Astrocyte (in vitro differentiated cells and primary cell): ENCODE data around the gene MLIP. TPM values are rescaled to one million over a fixed set of nuclear protein-coding genes. Genes with fewer than 3 reads are reported as not detected.

ENCODE experiments used
- DNase-seq: peaks from one replicate; pipeline ENCODE4 v3.0.0-alpha.2; 2010; ENCODE audit warnings: low read depth
- FAIRE-seq: peaks from 2 replicates; lab custom pipeline; 2011; peaks lifted over from hg19 to GRCh38; lab: Jason Lieb, UNC
- H2AFZ ChIP-seq: 2 replicates; pipeline ENCODE4 v1.6.0; 2012; ENCODE audit warnings: low read depth, low read length, inconsistent platforms
- H3K27ac ChIP-seq: 2 replicates; pipeline ENCODE4 v1.5.1; 2011; ENCODE audit warnings: low read depth, low read length, inconsistent platforms
- H3K27me3 ChIP-seq: 2 replicates; pipeline ENCODE4 v1.6.0; 2011; ENCODE audit warnings: low read length, inconsistent platforms; ENCODE audit not compliant: insufficient read depth
- H3K36me3 ChIP-seq: 2 replicates; pipeline ENCODE4 v1.5.1; 2011; ENCODE audit warnings: low read length, inconsistent platforms; ENCODE audit not compliant: insufficient read depth
- H3K4me1 ChIP-seq: 2 replicates; pipeline ENCODE4 v1.5.1; 2011; ENCODE audit warnings: low read length, inconsistent platforms; ENCODE audit not compliant: insufficient read depth
- H3K4me2 ChIP-seq: 2 replicates; pipeline ENCODE4 v1.6.0; 2012; ENCODE audit warnings: low read length, inconsistent platforms
- H3K4me3 ChIP-seq: 2 replicates; pipeline ENCODE4 v1.5.1; 2011; ENCODE audit warnings: low read depth, mild to moderate bottlenecking, low read length, inconsistent platforms; ENCODE audit not compliant: insufficient read depth
- H3K79me2 ChIP-seq: 2 replicates; pipeline ENCODE4 v1.6.0; 2012; ENCODE audit warnings: mild to moderate bottlenecking, low read length, inconsistent platforms; ENCODE audit not compliant: insufficient read depth
- H3K9ac ChIP-seq: 2 replicates; pipeline ENCODE4 v1.6.0; 2012; ENCODE audit warnings: mild to moderate bottlenecking, low read length, inconsistent platforms
- H3K9me3 ChIP-seq: 2 replicates; pipeline ENCODE4 v1.5.1; 2012; ENCODE audit warnings: low read depth, mild to moderate bottlenecking, low read length, inconsistent platforms; ENCODE audit not compliant: insufficient read depth
- H4K20me1 ChIP-seq: 2 replicates; pipeline ENCODE4 v1.6.0; 2012; ENCODE audit warnings: low read length, inconsistent platforms; ENCODE audit not compliant: insufficient read depth
- H3K27ac Mint-ChIP-seq: one replicate; pipeline ENCODE4 v1.8.0; 2021; ENCODE audit warnings: mild to moderate bottlenecking, mixed read lengths; ENCODE audit not compliant: unreplicated experiment
- H3K27me3 Mint-ChIP-seq: one replicate; pipeline ENCODE4 v1.8.0; 2021; ENCODE audit warnings: low read depth, mixed read lengths; ENCODE audit not compliant: unreplicated experiment
- H3K36me3 Mint-ChIP-seq: one replicate; pipeline ENCODE4 v1.8.0; 2021; ENCODE audit warnings: low read depth, mixed read lengths; ENCODE audit not compliant: unreplicated experiment
- H3K4me1 Mint-ChIP-seq: one replicate; pipeline ENCODE4 v1.8.0; 2021; ENCODE audit warnings: low read depth, mixed read lengths; ENCODE audit not compliant: unreplicated experiment
- H3K4me3 Mint-ChIP-seq: one replicate; pipeline ENCODE4 v1.8.0; 2021; ENCODE audit warnings: mild to moderate bottlenecking, moderate library complexity, mixed read lengths; ENCODE audit not compliant: unreplicated experiment
- H3K9me3 Mint-ChIP-seq: one replicate; pipeline ENCODE4 v1.8.0; 2021; ENCODE audit warnings: mild to moderate bottlenecking, mixed read lengths; ENCODE audit not compliant: unreplicated experiment
- EZH2 ChIP-seq: IDR thresholded peaks from 2 replicates; pipeline ENCODE4 v1.6.1; 2012; ENCODE audit warnings: mild to moderate bottlenecking, low read length, inconsistent platforms; ENCODE audit not compliant: insufficient read depth
- total RNA-seq: library from RNA; stranded (reverse); gene quantifications from 2 replicates; pipeline ENCODE4 v1.2.1, GENCODE V29; 2021
- TF ChIP-seq, protein P1 (sequence below): IDR thresholded peaks from 2 replicates; pipeline ENCODE4 v1.5.1; 2011; ENCODE audit warnings: low read depth, mild to moderate bottlenecking, inconsistent platforms, low read length, moderate library complexity; ENCODE audit not compliant: insufficient read depth

The MLIP gene
- total RNA-seq, 1 donor from 2014 or later = not detected

DNA sequence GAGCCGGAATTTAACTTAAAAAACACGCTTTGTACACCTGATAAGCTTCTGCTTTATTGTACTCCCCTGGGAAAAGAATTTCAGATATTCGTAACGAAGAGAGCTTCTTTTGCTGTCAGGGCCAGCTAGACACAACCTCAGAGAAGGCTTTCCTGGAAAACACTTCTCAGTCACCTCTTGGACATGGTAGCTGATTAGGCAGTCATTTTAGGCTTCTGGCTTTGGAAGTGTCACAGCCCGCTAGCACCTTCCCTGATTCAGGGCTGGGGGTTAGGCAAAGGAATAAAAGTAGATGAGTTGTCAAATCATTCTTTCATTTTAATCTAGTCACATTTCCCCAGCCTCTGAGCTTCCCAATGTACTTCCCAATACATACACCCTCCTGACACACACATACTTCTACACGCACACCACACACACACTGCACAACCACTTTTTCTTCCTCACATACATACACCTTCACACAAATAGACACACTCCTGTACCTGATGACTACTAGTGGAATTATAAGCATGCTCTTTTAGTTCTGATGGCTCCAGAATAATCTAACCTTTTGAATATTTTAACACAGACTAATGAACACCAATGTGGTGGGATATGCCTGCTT lies 162.1 kb downstream of the MLIP start:
- Histone ChIP-seq H3K9ac (no peak overlapping the region), H3K4me2 (no peak overlapping the region), H3K4me1 (no peaks in the 10 kb centered on the region), H3K27ac (no peak overlapping the region), H3K9me3 (no peaks in the 10 kb centered on the region), H4K20me1 (no peaks in the 10 kb centered on the region), H3K36me3 (no peaks in the 10 kb centered on the region), H2AFZ (peak overlapping the region; percentile 4), H3K79me2 (no peaks in the 10 kb centered on the region), H3K4me3 (no peak overlapping the region), H3K27me3 (no peaks in the 10 kb centered on the region)
- Mint-ChIP-seq H3K4me3 (no peak overlapping the region), H3K27me3 (no peaks in the 10 kb centered on the region), H3K27ac (no peak overlapping the region), H3K4me1 (no peaks in the 10 kb centered on the region), H3K9me3 (peaks cover 4% of the 10 kb centered on the region), H3K36me3 (no peaks in the 10 kb centered on the region)
- FAIRE-seq = no peak
- DNase-seq = no peak
- TF ChIP-seq, protein P1, sequence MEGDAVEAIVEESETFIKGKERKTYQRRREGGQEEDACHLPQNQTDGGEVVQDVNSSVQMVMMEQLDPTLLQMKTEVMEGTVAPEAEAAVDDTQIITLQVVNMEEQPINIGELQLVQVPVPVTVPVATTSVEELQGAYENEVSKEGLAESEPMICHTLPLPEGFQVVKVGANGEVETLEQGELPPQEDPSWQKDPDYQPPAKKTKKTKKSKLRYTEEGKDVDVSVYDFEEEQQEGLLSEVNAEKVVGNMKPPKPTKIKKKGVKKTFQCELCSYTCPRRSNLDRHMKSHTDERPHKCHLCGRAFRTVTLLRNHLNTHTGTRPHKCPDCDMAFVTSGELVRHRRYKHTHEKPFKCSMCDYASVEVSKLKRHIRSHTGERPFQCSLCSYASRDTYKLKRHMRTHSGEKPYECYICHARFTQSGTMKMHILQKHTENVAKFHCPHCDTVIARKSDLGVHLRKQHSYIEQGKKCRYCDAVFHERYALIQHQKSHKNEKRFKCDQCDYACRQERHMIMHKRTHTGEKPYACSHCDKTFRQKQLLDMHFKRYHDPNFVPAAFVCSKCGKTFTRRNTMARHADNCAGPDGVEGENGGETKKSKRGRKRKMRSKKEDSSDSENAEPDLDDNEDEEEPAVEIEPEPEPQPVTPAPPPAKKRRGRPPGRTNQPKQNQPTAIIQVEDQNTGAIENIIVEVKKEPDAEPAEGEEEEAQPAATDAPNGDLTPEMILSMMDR = no peak
- no peak for TF ChIP-seq EZH2

DNA sequence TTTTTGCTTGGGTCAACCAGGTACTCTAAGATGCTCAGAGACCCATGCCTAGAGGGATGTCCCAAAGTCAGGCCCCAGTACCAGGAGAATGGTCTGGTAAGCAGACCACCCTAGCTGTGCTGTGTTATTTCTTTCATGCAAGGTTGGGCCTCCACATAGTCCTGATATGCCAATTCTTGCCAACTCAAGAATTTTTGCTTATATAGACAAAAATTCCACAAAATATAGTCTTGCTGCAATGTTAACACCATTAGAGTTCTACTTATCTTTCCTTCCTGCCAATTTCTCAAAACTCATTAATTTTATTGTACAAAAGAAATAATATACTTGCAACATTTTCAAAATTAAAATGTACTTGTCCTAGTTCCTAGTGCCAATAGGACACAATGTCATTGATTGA lies 163.1 kb downstream of the MLIP start:
- Mint-ChIP-seq H3K9me3 (peaks cover 4% of the 10 kb centered on the region), H3K4me3 (no peak overlapping the region), H3K27ac (no peak overlapping the region), H3K4me1 (no peaks in the 10 kb centered on the region), H3K27me3 (no peaks in the 10 kb centered on the region), H3K36me3 (no peaks in the 10 kb centered on the region)
- FAIRE-seq = no peak
- H4K20me1 ChIP-seq = no peaks in the 10 kb centered on the region
- H2AFZ ChIP-seq = no peak overlapping the region
- no peak overlapping the region for H3K27ac ChIP-seq
- no peaks in the 10 kb centered on the region for H3K4me1 ChIP-seq
- H3K9me3 ChIP-seq = no peaks in the 10 kb centered on the region
- no peaks in the 10 kb centered on the region for H3K79me2 ChIP-seq
- H3K36me3 ChIP-seq = no peaks in the 10 kb centered on the region
- no peak overlapping the region for H3K4me3 ChIP-seq
- H3K27me3 ChIP-seq = no peaks in the 10 kb centered on the region
- no peak for DNase-seq
- H3K4me2 ChIP-seq = no peak overlapping the region
- TF ChIP-seq EZH2 = no peak
- TF ChIP-seq, protein P1 = no peak
- no peak overlapping the region for H3K9ac ChIP-seq

DNA sequence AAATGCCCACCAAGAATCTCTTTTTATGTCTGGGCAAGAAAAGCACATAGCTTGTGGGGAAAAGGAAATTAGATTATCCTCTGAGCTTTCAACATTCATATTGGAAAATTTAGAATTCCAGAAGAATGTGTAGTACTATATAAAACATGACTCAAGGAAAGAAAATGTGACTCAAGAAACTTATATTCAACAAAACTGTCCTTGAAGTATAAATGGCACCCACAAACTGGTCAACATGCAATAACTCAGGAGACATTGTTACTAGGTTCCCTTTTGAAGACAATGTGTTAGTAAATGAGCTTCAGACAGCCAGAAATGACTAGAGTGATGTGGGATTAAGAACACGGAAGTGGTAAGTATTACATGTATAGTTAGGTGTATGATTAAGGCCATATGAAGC lies 170.9 kb downstream of the MLIP start:
- Histone ChIP-seq H4K20me1 (no peaks in the 10 kb centered on the region), H3K79me2 (no peaks in the 10 kb centered on the region), H3K9ac (no peak overlapping the region), H3K4me2 (peak overlapping the region; percentile 14), H3K9me3 (no peaks in the 10 kb centered on the region), H3K4me1 (peaks cover 3% of the 10 kb centered on the region), H3K4me3 (no peak overlapping the region), H3K36me3 (no peaks in the 10 kb centered on the region), H2AFZ (no peak overlapping the region), H3K27ac (peak overlapping the region; percentile 29), H3K27me3 (no peaks in the 10 kb centered on the region)
- H3K9me3 Mint-ChIP-seq = no peaks in the 10 kb centered on the region
- no peak overlapping the region for H3K4me3 Mint-ChIP-seq
- H3K36me3 Mint-ChIP-seq = no peaks in the 10 kb centered on the region
- peak overlapping the region; percentile 29 for H3K27ac Mint-ChIP-seq
- TF ChIP-seq, protein P1 = no peak
- no peak for TF ChIP-seq EZH2
- H3K27me3 Mint-ChIP-seq = no peaks in the 10 kb centered on the region
- H3K4me1 Mint-ChIP-seq = peaks cover 19% of the 10 kb centered on the region
- FAIRE-seq (peak; percentile 99), DNase-seq (peak; percentile 86)
